NCI-H526 treated with DMSO at 0.1 percent for 48 hours (cell line): Measurements from ENCODE around the gene HOXA5.

Experiments
- DNase-seq: peaks from one replicate; lab custom pipeline; 2025; lab: John Stamatoyannopoulos, UW

Gene HOXA5

GRCh38 chr7:27094304-27095049 lies 49.0 kb downstream of the HOXA5 start:
- DNase-seq = no peak

DNA sequence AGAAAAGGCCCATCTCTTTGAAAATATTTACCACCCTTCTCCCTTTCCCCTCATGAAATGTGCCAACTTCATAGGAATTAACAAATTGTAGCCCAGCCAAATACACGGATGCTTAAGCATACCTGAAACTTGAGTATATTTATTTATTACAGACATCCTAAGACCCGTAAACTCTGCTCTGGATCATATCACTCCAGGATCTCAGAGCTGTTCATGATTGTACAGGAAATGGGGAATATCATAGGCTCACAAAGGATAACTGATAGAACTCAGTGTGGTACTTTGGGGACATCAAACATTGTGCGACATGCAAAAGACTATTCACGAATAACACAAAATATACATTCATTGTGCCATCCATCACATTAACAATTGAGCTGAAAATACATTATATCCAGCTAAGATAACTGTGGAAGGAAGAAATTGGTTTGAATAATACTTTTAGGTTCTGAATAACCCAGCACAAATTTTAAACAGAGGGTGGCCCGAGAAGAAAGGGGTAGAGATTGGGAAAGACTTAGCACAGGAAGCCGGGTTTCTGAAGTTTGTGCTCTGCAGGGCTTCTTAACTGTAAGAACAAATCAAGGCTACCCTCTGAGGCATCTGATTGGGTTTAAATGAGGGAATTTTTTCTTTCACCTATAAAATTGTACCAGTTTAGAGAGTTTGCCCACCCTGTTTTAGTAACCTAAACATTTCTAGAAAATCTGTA lies 50.1 kb downstream of the HOXA5 start:
- DNase-seq = no peak

DNA sequence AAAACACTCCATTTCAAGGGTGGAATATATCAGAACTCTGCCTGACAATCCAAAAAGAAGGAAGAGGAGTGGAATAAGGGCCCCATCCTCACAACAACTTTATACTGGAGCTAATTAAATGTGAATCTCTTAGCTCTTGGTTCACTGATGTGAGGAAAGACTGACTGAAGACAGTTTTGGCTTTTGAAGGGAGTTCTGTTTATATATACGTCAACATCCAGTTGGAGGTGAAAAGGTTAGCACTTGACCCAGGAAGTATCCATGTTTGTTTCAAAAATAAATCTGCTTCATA lies 50.7 kb downstream of the HOXA5 start:
- no peak for DNase-seq

DNA sequence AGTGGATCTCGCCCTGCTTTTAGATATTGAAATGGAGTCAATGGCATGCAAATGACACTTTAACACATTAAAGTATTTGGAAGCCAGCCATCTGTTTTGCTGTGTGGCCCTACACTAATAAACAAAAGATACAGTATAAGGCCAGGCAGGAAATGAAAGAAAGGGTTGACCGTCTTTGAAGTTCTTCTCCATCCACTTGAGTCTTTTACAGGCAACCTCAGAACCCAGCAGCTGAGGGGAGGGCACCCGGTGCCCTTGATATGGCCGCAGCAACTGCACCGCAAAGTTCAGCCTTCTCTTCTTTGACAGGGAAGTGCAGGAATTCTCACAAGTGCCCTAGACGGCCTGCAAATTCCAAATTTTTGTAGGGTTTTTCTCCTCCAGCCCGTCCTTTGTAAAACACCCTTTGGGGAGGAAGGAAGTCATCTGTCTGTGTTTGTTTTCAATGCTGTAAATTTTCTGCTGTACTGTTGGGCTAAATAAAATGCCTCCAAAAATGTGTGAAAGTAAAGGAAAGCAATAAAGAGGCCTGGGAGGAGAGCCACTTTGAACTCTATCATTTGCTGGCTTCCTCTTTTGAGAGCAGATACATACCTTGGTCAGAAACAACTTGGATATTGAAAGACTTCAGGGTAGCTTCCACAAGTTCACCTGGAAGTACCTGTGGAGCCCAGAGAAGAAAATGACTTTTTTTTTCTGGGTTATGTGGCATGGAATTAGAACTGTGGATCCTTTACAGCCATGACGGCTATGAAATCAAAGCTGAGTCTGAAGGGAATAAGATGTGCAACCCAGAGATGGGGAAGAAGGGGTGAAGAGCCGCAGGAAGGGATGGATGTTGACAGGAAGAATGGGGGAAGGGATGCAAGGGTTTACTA lies 51.3 kb downstream of the HOXA5 start:
- DNase-seq = no peak

DNA sequence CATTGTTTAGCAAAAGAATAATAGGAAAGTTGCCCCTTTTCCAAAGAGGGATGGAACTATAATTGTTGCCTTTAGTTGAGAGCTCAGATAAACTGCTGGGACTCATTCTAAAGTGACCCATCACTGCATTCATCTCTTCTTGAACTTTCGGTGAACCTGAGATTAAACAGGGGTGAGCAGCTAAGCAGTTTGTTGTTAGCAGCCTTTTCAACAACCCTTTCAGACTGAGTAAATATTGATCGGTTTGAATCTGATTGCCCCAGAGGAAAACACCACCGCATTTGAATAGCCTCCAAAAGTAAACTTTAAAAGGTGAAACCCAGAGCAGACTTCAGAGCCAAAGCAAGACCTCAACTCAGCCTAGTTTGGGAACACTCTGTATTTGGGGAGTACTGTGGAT lies 52.4 kb downstream of the HOXA5 start:
- DNase-seq = no peak
